ES-I3 (cell line): ENCODE results near the gene ANG.
"Not testable (repeated sequence)": the region's sequence is repeated elsewhere in the genome, so short reads cannot be mapped to it uniquely, and the experiment has no call there.

Source experiments
- H3K36me3 ChIP-seq: 2 replicates; pipeline ENCODE4 v1.6.1; 2013; ENCODE audit warnings: mild to moderate bottlenecking, low read length, control low read depth, moderate library complexity; ENCODE audit not compliant: insufficient read depth
- H3K4me1 ChIP-seq: 2 replicates; pipeline ENCODE4 v1.6.1; 2013; ENCODE audit warnings: mild to moderate bottlenecking, control low read depth, low read length; ENCODE audit not compliant: insufficient read depth
- H3K9ac ChIP-seq: 2 replicates; pipeline ENCODE4 v1.6.1; 2013; ENCODE audit warnings: low read depth, mild to moderate bottlenecking, low read length, moderate library complexity
- H3K9me3 ChIP-seq: 2 replicates; pipeline ENCODE4 v1.6.1; 2013; ENCODE audit warnings: mild to moderate bottlenecking, low read length, moderate library complexity; ENCODE audit not compliant: control insufficient read depth, insufficient read depth

The ANG gene

DNA sequence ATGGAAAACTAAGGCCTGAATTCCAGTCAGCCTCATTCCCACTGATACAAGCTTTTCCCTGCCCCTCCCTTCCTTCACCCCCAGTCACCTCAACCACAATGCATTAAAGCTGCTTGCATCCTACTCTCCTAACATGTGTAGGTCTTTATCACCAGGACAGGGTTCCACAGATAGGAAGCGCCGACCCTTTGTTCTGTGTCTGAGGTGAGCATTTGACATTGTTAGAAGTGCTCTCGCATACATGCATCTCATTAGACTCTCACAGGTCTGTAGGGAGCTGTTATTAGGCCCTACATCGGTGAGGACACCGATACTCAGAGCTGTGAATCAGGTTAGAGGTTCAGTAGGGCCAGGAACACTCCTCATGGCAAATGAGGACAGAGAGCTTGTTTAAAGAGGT lies 43.9 kb downstream of the ANG start:
- Histone ChIP-seq H3K36me3 (no peaks in the 10 kb centered on the region), H3K4me1 (peaks cover 11% of the 10 kb centered on the region; the same call in 1 of the 2 replicates), H3K9me3 (no peaks in the 10 kb centered on the region), H3K9ac (no peak overlapping the region)

DNA sequence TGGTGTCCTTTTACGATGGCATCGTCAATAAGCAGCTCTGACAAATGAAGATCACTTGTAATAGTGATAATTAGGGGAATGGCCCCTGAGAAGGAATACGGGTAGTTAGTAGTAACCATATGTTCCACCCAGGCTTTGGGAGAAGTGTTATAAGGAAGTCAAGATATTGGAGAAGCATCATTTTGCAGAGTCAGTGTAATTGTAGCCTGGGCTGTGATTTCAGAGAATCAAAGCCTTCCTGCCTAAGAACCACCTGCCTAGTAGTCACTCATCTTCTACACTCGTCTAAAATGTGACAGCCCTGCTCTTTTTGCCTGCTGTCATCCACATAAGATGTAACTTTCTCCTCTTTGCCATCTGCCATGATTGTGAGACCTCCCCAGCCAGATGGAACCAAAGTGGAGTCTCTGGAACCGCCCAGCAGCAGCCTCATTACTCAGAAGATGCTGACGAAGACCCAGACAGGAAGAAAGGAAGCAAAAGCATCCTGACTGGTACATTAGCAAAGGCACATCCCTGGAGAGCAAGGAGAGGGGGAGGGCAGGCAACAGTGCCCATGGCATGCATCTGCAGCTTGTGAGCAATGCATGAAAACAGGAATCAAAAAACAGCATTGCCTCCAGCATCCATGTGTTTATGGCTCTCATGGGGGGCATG lies 44.5 kb downstream of the ANG start:
- H3K9me3 ChIP-seq: no peaks in the 10 kb centered on the region
- H3K9ac ChIP-seq: no peak overlapping the region
- H3K4me1 ChIP-seq: peaks cover 11% of the 10 kb centered on the region; the same call in 1 of the 2 replicates
- H3K36me3 ChIP-seq: no peaks in the 10 kb centered on the region

DNA sequence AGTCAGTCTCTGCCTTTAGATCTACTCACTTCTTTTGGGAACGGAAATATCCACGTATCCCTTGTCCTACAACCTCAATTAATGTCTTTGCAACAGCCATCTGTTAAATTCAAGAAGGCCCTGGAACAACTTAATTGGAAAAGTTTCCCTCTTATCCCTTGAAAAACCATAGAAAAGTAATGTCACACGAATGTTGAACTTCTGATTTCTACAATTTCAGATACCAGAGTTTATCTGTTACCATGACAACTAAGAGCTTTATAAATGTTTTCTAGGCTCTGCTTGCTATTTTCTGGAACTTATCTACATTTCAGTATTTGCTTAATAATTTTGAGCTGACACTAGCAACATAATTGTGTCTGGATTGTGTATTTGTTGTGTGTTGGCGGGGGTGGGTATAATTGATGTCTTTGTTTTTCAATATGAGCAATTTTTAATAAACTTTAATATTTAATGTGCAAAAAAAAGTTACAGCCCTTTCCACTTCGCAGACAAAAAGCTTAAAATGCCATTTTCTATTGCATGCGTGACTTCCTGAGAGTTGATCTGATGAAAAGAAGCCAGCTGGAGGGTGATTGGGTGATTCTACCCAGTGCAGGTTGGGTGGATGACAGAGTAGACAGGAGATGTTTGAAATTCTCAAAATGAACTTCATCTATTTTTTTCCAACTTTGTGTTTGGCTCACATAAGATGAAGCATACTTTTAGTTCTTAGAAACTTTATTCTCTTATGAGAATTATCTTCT lies 45.3 kb downstream of the ANG start:
- no peaks in the 10 kb centered on the region for H3K9me3 ChIP-seq
- peaks cover 11% of the 10 kb centered on the region; the same call in 1 of the 2 replicates for H3K4me1 ChIP-seq
- H3K9ac ChIP-seq: no peak overlapping the region
- H3K36me3 ChIP-seq: no peaks in the 10 kb centered on the region

DNA sequence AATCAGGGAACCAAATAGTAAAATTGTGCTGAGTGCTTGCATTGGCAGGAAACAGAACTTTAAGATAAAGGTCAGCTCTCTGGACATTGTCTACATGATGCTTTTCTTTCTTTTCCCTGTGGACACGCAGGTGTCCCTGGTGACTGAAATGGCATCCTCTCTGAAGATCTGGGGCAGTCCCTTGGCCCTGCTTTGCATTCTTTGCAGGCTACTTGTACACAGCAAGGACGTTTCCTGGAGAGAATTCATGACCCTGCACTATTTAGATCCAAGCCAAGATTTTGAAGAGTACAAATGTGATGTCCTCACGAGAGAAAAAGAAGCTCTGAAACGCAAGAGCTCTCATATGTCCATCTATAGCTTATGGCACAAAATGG lies 45.9 kb downstream of the ANG start:
- H3K36me3 ChIP-seq: no peaks in the 10 kb centered on the region
- H3K9me3 ChIP-seq: no peaks in the 10 kb centered on the region
- peaks cover 11% of the 10 kb centered on the region; the same call in 1 of the 2 replicates for H3K4me1 ChIP-seq
- H3K9ac ChIP-seq: no peak overlapping the region

DNA sequence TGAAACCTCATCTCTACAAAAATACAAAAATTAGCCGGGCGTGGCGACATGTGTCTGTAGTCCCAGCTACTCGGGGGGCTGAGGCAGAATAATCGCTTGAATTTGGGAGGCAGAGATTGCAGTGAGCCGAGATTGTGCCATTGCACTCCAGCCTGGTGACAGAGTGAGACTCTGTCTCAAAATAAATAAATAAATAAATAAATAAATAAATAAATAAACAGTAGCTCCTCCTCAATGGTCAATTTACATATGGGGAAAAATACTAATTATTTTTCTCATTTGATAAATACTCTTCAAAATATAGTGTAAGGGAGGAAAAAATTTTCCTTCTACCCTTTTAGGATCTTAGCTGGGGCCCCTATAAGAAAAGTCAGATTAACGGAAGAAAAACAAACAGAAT lies 49.7 kb downstream of the ANG start:
- not testable (repeated sequence) for H3K4me1 ChIP-seq, H3K9me3 ChIP-seq, H3K9ac ChIP-seq, H3K36me3 ChIP-seq

DNA sequence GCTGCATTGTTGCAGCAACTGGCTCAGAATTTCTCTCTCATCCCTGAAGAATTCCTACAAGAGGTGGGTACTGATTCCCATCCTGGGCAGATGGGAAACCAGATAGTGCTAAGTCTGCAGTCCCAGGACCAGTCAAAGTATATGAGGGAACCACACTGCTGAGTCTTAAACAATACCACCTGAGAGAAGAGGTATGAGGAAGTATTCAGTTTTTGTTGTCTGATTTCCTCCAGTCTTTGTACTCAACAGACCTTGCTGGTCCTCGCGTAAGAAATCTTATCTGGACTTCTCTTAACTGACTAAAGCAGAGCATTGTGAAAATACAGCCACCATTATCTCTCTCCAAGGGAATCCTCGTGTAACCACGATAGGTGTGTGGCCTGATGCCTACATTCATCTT lies 53.6 kb downstream of the ANG start:
- H3K9me3 ChIP-seq: no peaks in the 10 kb centered on the region; the same call in 1 of the 2 replicates
- no peaks in the 10 kb centered on the region for H3K36me3 ChIP-seq
- no peaks in the 10 kb centered on the region for H3K4me1 ChIP-seq
- no peak overlapping the region for H3K9ac ChIP-seq

DNA sequence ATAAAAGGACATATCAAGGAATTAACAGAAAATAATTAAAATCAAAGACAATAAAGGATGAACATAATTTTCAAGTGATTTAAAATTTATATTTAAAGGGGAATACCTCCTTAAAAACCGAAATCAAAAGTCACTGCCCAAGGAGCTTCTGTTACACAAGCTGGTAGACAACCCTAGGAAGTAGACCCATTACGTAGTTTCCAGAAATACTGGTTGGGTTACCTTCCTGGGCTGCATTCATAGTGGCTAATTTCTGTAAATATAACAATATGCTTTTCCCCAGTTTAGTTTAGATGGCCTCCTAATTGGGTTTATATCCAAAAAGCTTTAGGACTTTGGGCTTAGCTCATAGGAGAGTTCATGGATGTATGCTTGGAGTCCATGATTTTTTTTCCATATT lies 55.0 kb downstream of the ANG start:
- H3K36me3 ChIP-seq: no peaks in the 10 kb centered on the region
- no peak overlapping the region for H3K9ac ChIP-seq
- H3K4me1 ChIP-seq: no peaks in the 10 kb centered on the region
- H3K9me3 ChIP-seq: no peaks in the 10 kb centered on the region; the same call in 1 of the 2 replicates
